CD4-positive, alpha-beta T cell (primary cell): ENCODE results near the gene PICALM. TPM values are rescaled to one million over a fixed set of nuclear protein-coding genes. Genes with fewer than 3 reads are reported as not detected.

Experiments used
- ATAC-seq: fragments of 200-7000 bp; cut with Tn5 transposase; one replicate; pipeline ENCODE4 v1.10.0; 2022; ENCODE audit warnings: mild to moderate bottlenecking; ENCODE audit not compliant: poor library complexity
- CTCF ChIA-PET: fragments of 350-600 bp; sonication (Branson Sonifier 250); formaldehyde crosslinking; loops from one replicate; lab custom pipeline; 2021; ENCODE audit warnings: antibody characterized with exemption, inconsistent platforms; lab: Charles Lee
- POLR2A ChIA-PET: fragments of 350-600 bp; sonication (Branson Sonifier 250); formaldehyde crosslinking; loops from one replicate; lab custom pipeline; 2021; ENCODE audit warnings: antibody characterized with exemption, inconsistent platforms; lab: Charles Lee
- DNase-seq, 14 experiments: peaks; one replicate each; pipeline ENCODE4 v3.0.0-alpha.2; 2013 to 2020; ENCODE audit warnings: mixed read lengths in 2 of 14
- H3K27ac ChIP-seq, 2 donors: one replicate each; pipeline versions ENCODE4 v1.5.1 to v1.7.0; 2013; ENCODE audit warnings: low read length in 2 of 2, low read depth in 1 of 2, mild to moderate bottlenecking in 1 of 2
- H3K27me3 ChIP-seq, 2 experiments: 1 replicate in 1 of 2; 2 replicates in 1 of 2; pipeline versions ENCODE4 v1.6.1 to v1.7.0; 2013; ENCODE audit warnings: low read length in 2 of 2, control low read depth in 1 of 2, mild to moderate bottlenecking in 1 of 2, moderate library complexity in 1 of 2; ENCODE audit not compliant: insufficient read depth in 2 of 2, control insufficient read depth in 1 of 2
- H3K36me3 ChIP-seq: one replicate; pipeline ENCODE4 v1.6.1; 2013; ENCODE audit warnings: low read length, control low read depth; ENCODE audit not compliant: insufficient read depth
- H3K4me1 ChIP-seq: one replicate; pipeline ENCODE4 v1.6.1; 2013; ENCODE audit warnings: low read length, control low read depth; ENCODE audit not compliant: insufficient read depth
- H3K4me3 ChIP-seq: one replicate; pipeline ENCODE4 v1.5.1; 2013; ENCODE audit warnings: mild to moderate bottlenecking, low read length, moderate library complexity
- H3K9me3 ChIP-seq, 2 experiments: 1 replicate in 1 of 2; 2 replicates in 1 of 2; pipeline versions ENCODE4 v1.6.1 to v1.7.0; 2013; ENCODE audit warnings: low read length in 2 of 2, mild to moderate bottlenecking in 2 of 2, control low read depth in 1 of 2, moderate library complexity in 1 of 2; ENCODE audit not compliant: control insufficient read depth in 1 of 2, insufficient read depth in 1 of 2
- H3K27ac Mint-ChIP-seq: one replicate; pipeline ENCODE4 v1.8.0; 2020; ENCODE audit warnings: mixed read lengths
- H3K27me3 Mint-ChIP-seq: one replicate; pipeline ENCODE4 v1.8.0; 2021; ENCODE audit warnings: mixed read lengths
- H3K36me3 Mint-ChIP-seq: one replicate; pipeline ENCODE4 v1.8.0; 2021; ENCODE audit warnings: low read depth, mixed read lengths
- H3K4me1 Mint-ChIP-seq: one replicate; pipeline ENCODE4 v1.8.0; 2021; ENCODE audit warnings: low read depth, mixed read lengths
- H3K4me3 Mint-ChIP-seq: one replicate; pipeline ENCODE4 v1.8.0; 2020; ENCODE audit warnings: mild to moderate bottlenecking, mixed read lengths
- H3K9me3 Mint-ChIP-seq: one replicate; pipeline ENCODE4 v1.8.0; 2020; ENCODE audit warnings: mixed read lengths
- intact Hi-C, 2 experiments: fragments of 100-400 bp; cut with DNase I in 1 of 2; cut with micrococcal nuclease in 1 of 2; formaldehyde crosslinking; loops; one replicate each; pipeline versions ENCODE4 v1.15.1 to v1.9.0; 2023 to 2025; cut with DNase I, micrococcal nuclease
- total RNA-seq, 174 experiments: library from RNA in 2 of 174; stranded (reverse) in 2 of 174; gene quantifications; one replicate each; pipeline ENCODE4 v1.2.3 and lab custom pipeline; 2021 to 2026
- TF ChIP-seq, protein P1 (sequence below): fragments of 200-600 bp; IDR thresholded peaks from one replicate; pipeline ENCODE4 v1.8.0; 2022; ENCODE audit warnings: antibody characterized with exemption, mild to moderate bottlenecking

The PICALM gene
- total RNA-seq, 2 experiments from 2014 or later = 73.3 to 77.3 TPM

DNA sequence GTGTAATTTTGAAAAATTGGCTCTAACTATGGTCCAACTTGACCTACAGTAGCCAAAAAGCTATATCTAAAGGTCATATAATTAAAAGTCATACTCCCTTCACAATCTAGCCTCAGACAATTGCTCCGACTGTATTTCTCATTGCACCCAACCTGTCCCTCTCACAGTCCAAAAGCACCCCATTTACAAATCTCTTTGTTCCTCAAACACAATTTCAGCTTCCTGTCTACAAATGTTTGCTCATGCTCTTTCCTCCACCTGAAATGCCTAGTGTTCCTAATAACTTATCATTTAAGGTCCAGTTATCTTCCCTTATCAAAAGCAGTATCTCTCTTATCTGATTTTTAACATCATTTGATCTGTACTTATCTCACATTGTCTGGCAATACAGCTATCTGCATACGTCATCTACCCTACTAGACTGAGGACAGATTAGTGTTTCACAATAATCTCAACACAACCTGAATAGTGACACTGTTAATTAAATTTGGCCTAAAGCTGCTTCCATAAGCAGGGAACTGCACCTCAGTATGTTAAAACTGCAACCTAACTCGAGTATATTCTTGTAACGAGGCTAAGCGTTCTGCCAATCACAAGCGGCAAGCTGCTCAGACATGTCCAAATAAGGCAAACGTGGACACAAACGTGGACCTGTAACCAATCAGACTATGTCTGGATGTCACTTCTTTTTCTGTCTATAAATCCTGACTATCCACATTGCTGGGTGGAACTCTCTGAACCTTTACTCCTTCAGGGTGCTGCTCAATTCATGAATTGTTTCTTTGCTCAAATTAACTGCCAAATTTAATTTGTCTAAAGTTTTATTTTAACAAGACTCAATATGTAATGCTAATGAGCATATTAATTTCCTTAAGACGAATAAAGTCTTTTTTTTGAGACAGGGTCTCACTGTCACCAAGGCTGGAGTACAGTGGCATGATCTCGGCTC is 15.9 kb downstream of the PICALM start:
- TF ChIP-seq, protein P1, sequence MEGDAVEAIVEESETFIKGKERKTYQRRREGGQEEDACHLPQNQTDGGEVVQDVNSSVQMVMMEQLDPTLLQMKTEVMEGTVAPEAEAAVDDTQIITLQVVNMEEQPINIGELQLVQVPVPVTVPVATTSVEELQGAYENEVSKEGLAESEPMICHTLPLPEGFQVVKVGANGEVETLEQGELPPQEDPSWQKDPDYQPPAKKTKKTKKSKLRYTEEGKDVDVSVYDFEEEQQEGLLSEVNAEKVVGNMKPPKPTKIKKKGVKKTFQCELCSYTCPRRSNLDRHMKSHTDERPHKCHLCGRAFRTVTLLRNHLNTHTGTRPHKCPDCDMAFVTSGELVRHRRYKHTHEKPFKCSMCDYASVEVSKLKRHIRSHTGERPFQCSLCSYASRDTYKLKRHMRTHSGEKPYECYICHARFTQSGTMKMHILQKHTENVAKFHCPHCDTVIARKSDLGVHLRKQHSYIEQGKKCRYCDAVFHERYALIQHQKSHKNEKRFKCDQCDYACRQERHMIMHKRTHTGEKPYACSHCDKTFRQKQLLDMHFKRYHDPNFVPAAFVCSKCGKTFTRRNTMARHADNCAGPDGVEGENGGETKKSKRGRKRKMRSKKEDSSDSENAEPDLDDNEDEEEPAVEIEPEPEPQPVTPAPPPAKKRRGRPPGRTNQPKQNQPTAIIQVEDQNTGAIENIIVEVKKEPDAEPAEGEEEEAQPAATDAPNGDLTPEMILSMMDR = no peak
- H3K27me3 Mint-ChIP-seq = no peaks in the 10 kb centered on the region
- Histone ChIP-seq H3K9me3 (no peaks in the 10 kb centered on the region), H3K27me3 (no peaks in the 10 kb centered on the region), H3K4me3 (no peak overlapping the region), H3K36me3 (no peaks in the 10 kb centered on the region), H3K4me1 (peaks cover 49% of the 10 kb centered on the region), H3K27ac (peak overlapping the region in 1 of 2 donors; percentile 35)
- H3K9me3 Mint-ChIP-seq = no peaks in the 10 kb centered on the region
- peak overlapping the region; percentile 12 for H3K4me3 Mint-ChIP-seq
- peaks cover 5% of the 10 kb centered on the region for H3K36me3 Mint-ChIP-seq
- ATAC-seq (no peak), DNase-seq (no peak)
- peak overlapping the region; percentile 21 for H3K27ac Mint-ChIP-seq
- peaks cover 84% of the 10 kb centered on the region for H3K4me1 Mint-ChIP-seq
- POLR2A ChIA-PET = interaction anchor here (0.7 to 2.5 kb wide), 4 partner anchors 9 to 250 kb away, joined by 3 to 27 read pairs (median 6); partner anchors contain the start of gene PICALM
- intact Hi-C loops = no loop called here
- CTCF ChIA-PET = interaction anchor here (0.6 to 1.6 kb wide), 4 partner anchors 11 to 238 kb away, joined by 3 to 8 read pairs (median 3); partner anchors contain the start of gene CCDC83

DNA sequence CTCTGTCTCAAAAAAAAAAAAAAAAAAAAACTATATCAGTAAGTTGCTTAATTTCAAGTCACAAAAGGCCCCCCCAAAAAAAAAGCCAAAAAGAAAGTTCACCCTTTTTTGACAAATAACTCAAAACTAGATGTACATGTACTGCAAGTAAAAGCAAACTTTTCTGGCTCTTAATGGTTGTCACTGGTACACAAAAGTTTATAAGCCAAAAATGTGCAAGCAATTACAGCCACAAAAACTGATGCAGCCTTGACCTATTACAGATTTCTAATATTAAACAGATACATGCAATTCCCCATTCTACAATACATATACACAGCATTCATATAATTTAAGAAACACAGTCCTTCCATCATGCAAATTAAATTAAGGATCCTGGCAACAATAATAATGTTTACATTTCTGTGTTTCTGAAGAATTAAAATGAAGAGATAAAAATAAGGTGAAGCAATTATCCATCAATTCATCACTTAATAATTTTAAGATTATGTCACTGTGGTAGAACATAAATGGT is 18.6 kb downstream of the PICALM start:
- no peak for ATAC-seq
- intact Hi-C loops = no loop called here
- peak overlapping the region; percentile 8 for H3K4me3 Mint-ChIP-seq
- no peak overlapping the region for H3K4me3 ChIP-seq
- no peaks in the 10 kb centered on the region for H3K36me3 ChIP-seq
- no peaks in the 10 kb centered on the region for H3K9me3 ChIP-seq
- TF ChIP-seq, protein P1 = no peak
- H3K9me3 Mint-ChIP-seq = no peaks in the 10 kb centered on the region
- H3K27me3 Mint-ChIP-seq = no peaks in the 10 kb centered on the region
- DNase-seq = no peak
- H3K36me3 Mint-ChIP-seq = no peaks in the 10 kb centered on the region
- H3K27ac ChIP-seq = no peak overlapping the region
- peaks cover 48% of the 10 kb centered on the region for H3K4me1 ChIP-seq
- no peaks in the 10 kb centered on the region for H3K27me3 ChIP-seq
- POLR2A ChIA-PET = interaction anchor here (0.6 to 1.4 kb wide), 3 partner anchors 8 to 19 kb away, joined by 3 to 5 read pairs (median 3); partner anchors contain the start of gene PICALM
- CTCF ChIA-PET = no interaction called here
- H3K4me1 Mint-ChIP-seq = peaks cover 90% of the 10 kb centered on the region
- H3K27ac Mint-ChIP-seq = peak overlapping the region; percentile 52

DNA sequence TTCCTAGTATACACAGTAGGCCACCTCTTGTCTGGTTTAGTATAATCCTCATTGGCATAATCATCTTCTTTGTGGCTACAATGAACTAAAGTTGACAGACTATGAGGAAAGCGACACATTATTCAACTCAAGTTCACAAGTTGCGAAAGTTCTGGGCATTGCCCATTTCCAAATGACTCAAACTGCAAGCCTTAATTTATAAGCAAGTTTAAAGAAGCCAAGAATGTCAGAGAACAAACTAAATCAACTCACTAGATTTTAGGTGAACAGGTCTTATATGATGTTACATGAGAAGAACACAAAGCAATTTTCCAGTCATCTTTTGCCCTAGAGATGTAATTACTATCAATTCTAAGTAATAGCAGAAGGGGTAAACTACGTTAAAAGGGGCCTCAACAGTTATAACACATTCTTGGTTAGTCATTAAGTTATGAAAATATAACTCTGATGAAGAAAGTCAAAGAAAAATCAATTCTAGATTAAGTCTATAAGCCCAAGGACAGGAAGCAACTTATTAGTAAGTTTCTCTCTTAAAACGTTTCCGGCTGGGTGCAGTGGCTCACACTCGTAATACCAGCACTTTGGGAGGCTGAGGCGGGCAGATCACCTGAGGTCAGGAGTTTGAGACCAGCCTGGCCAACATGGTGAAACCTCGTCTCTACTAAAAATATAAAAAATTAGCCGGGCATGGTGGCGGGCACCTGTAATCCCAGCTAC is 21.5 kb downstream of the PICALM start:
- H3K4me3 ChIP-seq = no peak overlapping the region
- Mint-ChIP-seq H3K36me3 (no peaks in the 10 kb centered on the region), H3K9me3 (no peaks in the 10 kb centered on the region), H3K27ac (peak overlapping the region; percentile 78), H3K4me1 (peaks cover 95% of the 10 kb centered on the region), H3K27me3 (no peaks in the 10 kb centered on the region), H3K4me3 (peak overlapping the region; percentile 65)
- POLR2A ChIA-PET = interaction anchor here (0.9 kb wide), 1 partner anchor 21 kb away, joined by 3 read pairs; no protein-coding TSS in a partner anchor
- CTCF ChIA-PET = interaction anchor here (1.6 kb wide), 1 partner anchor 146 kb away, joined by 7 read pairs; no protein-coding TSS in a partner anchor
- ATAC-seq (peak; percentile 45), DNase-seq (peak in 5 of 14 experiments; percentile 9 to 64 (median 49))
- H3K9me3 ChIP-seq = no peaks in the 10 kb centered on the region
- TF ChIP-seq, protein P1 = no peak
- no peaks in the 10 kb centered on the region for H3K36me3 ChIP-seq
- H3K27me3 ChIP-seq = no peaks in the 10 kb centered on the region
- peak overlapping the region in 1 of 2 donors; percentile 7 for H3K27ac ChIP-seq
- peaks cover 36% of the 10 kb centered on the region for H3K4me1 ChIP-seq
- intact Hi-C loops = loop anchor here (2.0 to 10.0 kb wide), 3 partner anchors 13 to 193 kb away; partner anchors contain the start of gene CCDC83 (in 1 of the 2)
